Measurements from ENCODE around the gene KCNQ1. TPM values are rescaled to one million over a fixed set of nuclear protein-coding genes. Genes with fewer than 3 reads are reported as not detected.

The KCNQ1 gene
- total RNA-seq, 6 donors from 2014 or later, result 18.0 to 45.4 (median 32.7) TPM

- no peaks in the 10 kb centered on the region for H3K36me3 ChIP-seq
- DNase-seq (no peak), ATAC-seq (ENCODE audit: low FRiP score in 2 of 2) (no peak)
- TF ChIP-seq EP300 (IDR thresholded peaks at IDR 0.05) (no peak), POLR2AphosphoS5 (IDR thresholded peaks at IDR 0.05) (no peak), CTCF (IDR thresholded peaks at IDR 0.05) (no peak), POLR2A (IDR thresholded peaks at IDR 0.05) (no peak)
- H3K27me3 ChIP-seq, result no peaks in the 10 kb centered on the region
- 81 to 82% methylated on average over 7 to 21 of the region's 21 CpGs for WGBS, 2 donors
- no peak overlapping the region for H3K4me3 ChIP-seq
- no peak overlapping the region for H3K27ac ChIP-seq
- peaks cover 0 to 15% (median 12%) of the 10 kb centered on the region in 4 donors for H3K4me1 ChIP-seq
- no peaks in the 10 kb centered on the region for H3K9me3 ChIP-seq
Observed at GRCh38 chr11:2847561-2847960, 402.8 kb downstream of the KCNQ1 start.

- H3K9me3 ChIP-seq, result no peaks in the 10 kb centered on the region
- H3K27me3 ChIP-seq, result no peaks in the 10 kb centered on the region
- TF ChIP-seq POLR2AphosphoS5 (IDR thresholded peaks at IDR 0.05) (no peak), EP300 (IDR thresholded peaks at IDR 0.05) (no peak)
- ATAC-seq (ENCODE audit: low FRiP score in 2 of 2), result no peak
- no peaks in the 10 kb centered on the region for H3K36me3 ChIP-seq
- no peak overlapping the region for H3K4me3 ChIP-seq
- peaks cover 0 to 15% (median 12%) of the 10 kb centered on the region in 4 donors for H3K4me1 ChIP-seq
- no peak overlapping the region for H3K27ac ChIP-seq
- WGBS, 2 donors, result 88 to 100% methylated on average over 1 to 7 of the region's 9 CpGs
- no peak for DNase-seq
Observed at GRCh38 chr11:2848497-2848896, 403.7 kb downstream of the KCNQ1 start.

GRCh38 chr11:2849994-2850770, 405.4 kb downstream of the KCNQ1 start:
- no peak for ATAC-seq (ENCODE audit: low FRiP score in 2 of 2)
- whole genome bisulfite sequencing, 2 donors, result 62 to 90% methylated on average over 29 to 40 of the region's 53 CpGs
- Histone ChIP-seq H3K27ac (no peak overlapping the region), H3K27me3 (no peaks in the 10 kb centered on the region), H3K36me3 (no peaks in the 10 kb centered on the region), H3K9me3 (no peaks in the 10 kb centered on the region), H3K4me3 (no peak overlapping the region), H3K4me1 (peaks cover 0 to 15% (median 12%) of the 10 kb centered on the region in 4 donors)
- DNase-seq, result peak in 1 of 2 donors; percentile 82
- TF ChIP-seq POLR2A (IDR thresholded peaks at IDR 0.05) (no peak), EP300 (IDR thresholded peaks at IDR 0.05) (no peak), CTCF (IDR thresholded peaks at IDR 0.05) (no peak), POLR2AphosphoS5 (IDR thresholded peaks at IDR 0.05) (no peak)

GRCh38 chr11:2853401-2853800, 408.6 kb downstream of the KCNQ1 start:
- Histone ChIP-seq H3K4me3 (no peak overlapping the region), H3K27me3 (no peaks in the 10 kb centered on the region), H3K36me3 (no peaks in the 10 kb centered on the region), H3K4me1 (peaks cover 0 to 15% (median 12%) of the 10 kb centered on the region in 4 donors), H3K9me3 (no peaks in the 10 kb centered on the region), H3K27ac (no peak overlapping the region)
- no peak for TF ChIP-seq EP300 (IDR thresholded peaks at IDR 0.05)
- TF ChIP-seq POLR2A (IDR thresholded peaks at IDR 0.05), result no peak
- no peak for TF ChIP-seq CTCF (IDR thresholded peaks at IDR 0.05)
- no peak for TF ChIP-seq POLR2AphosphoS5 (IDR thresholded peaks at IDR 0.05)
- DNase-seq, result no peak
- ATAC-seq (ENCODE audit: low FRiP score in 2 of 2), result no peak
- WGBS, 2 donors, result 91 to 99% methylated on average over 12 of the region's 12 CpGs

- H3K27ac ChIP-seq, result no peak overlapping the region
- 91 to 92% methylated on average over 7 of the region's 7 CpGs for WGBS, 2 donors
- no peaks in the 10 kb centered on the region for H3K27me3 ChIP-seq
- DNase-seq, result no peak
- TF ChIP-seq POLR2AphosphoS5 (IDR thresholded peaks at IDR 0.05) (no peak), EP300 (IDR thresholded peaks at IDR 0.05) (no peak), POLR2A (IDR thresholded peaks at IDR 0.05) (no peak), CTCF (IDR thresholded peaks at IDR 0.05) (no peak)
- H3K4me1 ChIP-seq, result peaks cover 0 to 15% (median 11%) of the 10 kb centered on the region in 4 donors
- no peak overlapping the region for H3K4me3 ChIP-seq
- no peak for ATAC-seq (ENCODE audit: low FRiP score in 2 of 2)
- H3K36me3 ChIP-seq, result no peaks in the 10 kb centered on the region
- no peaks in the 10 kb centered on the region for H3K9me3 ChIP-seq
Observed at GRCh38 chr11:2853997-2854560, 409.3 kb downstream of the KCNQ1 start.

Data from upper lobe of left lung (tissue), 6 donors.